ENCODE measurements around the gene ROCK2. TPM values are rescaled to one million over a fixed set of nuclear protein-coding genes. Genes with fewer than 3 reads are reported as not detected.

Gene ROCK2
- total and polyA plus RNA-seq, 2 of the 8 experiments (the other 6 are each of a cell fraction or from before 2014, with no cell fraction given) = 2.7 to 29.0 TPM

DNA sequence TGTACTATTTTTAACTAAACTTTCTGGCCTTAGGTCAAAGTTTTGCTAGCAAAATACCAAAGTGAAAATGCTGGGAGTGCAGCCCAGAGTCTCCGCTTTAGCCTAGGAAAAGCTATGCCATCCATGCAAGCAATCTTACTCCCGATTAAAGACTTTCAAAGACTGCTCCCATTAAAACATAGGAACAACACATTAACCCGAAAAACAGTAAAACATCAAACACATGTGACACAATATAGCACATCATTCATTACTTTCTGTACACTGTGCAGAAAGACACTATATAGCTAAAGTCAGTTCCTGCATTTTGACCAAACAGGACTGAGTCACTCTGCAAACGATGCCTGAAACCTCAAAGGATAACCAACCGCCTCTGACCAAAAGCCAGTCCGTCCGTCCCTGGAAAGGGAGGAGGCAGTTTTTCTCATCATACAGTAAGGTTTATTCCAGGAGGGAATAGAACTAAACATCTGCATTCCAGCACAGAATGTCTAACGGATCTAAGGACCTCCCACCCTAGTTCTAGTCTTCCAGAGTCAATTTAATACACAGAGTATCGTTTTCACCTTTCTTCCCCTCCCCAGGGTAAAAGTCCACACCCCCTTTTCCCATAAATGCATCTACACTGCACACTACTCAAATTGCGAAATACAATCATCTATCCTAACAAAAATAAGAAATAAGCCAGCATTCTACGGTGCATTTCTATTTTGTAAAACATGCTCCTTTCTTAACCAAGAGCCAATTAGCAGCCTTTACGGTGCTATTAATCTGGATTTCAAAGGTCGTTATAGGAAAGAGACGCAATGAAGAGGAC lies 1.7 kb downstream of the ROCK2 start:
- peak overlapping the region; percentile 74 to 92 (median 82) for H3K4me3 ChIP-seq (ENCODE audit: extremely low read depth in 1 of 4, insufficient read depth in 2 of 4, low read depth in 3 of 4, low read length in 4 of 4)
- no peak overlapping the region for H2BK120ac ChIP-seq (replicated peaks; ENCODE audit: low read depth, low read length)
- H3K79me1 ChIP-seq (ENCODE audit: low read depth, low read length) = 0 out of 2 replicates have a peak, but pooled peaks cover 3% of the 10 kb centered on the region
- H3K56ac ChIP-seq (replicated peaks; ENCODE audit: insufficient read length, low read depth, low read length) = no peak overlapping the region
- peak overlapping the region; percentile 90 to 97 for H3K4me2 ChIP-seq (ENCODE audit: insufficient read depth in 1 of 2, low read depth in 2 of 2, low read length in 2 of 2)
- H3K79me2 ChIP-seq (ENCODE audit: control insufficient read depth in 1 of 2, insufficient read depth in 2 of 2, low read length in 2 of 2) = peaks cover 11 to 59% of the 10 kb centered on the region in 2 experiments
- H4K91ac ChIP-seq (replicated peaks; ENCODE audit: insufficient read length, low read length) = no peak overlapping the region
- CTCF ChIA-PET (ENCODE audit: partially characterized antibody) = interaction anchor here (0.8 to 2.9 kb wide), 6 partner anchors 15 to 219 kb away, joined by 3 to 10 read pairs (median 4); no protein-coding TSS in a partner anchor
- H3K14ac ChIP-seq (ENCODE audit: insufficient read length) = no peak overlapping the region
- H3K36me3 ChIP-seq (ENCODE audit: control insufficient read depth in 2 of 4, insufficient read depth in 4 of 4, low read length in 3 of 4) = no peaks in the 10 kb centered on the region
- H3K9ac ChIP-seq (replicated peaks in 1 of 4; ENCODE audit: extremely low read depth in 1 of 4, low read depth in 3 of 4, low read length in 3 of 4) = peak overlapping the region in 3 of 4 experiments; percentile 12 to 70 (median 51); a peak in 4 of 7 replicates
- no peak overlapping the region for H3K27ac ChIP-seq (ENCODE audit: low read depth, low read length)
- H3K23ac ChIP-seq (ENCODE audit: insufficient read length) = no peak overlapping the region
- no peak overlapping the region for H2AK5ac ChIP-seq (ENCODE audit: low read depth, low read length)
- peaks cover 5 to 15% of the 10 kb centered on the region in 2 experiments for H4K20me1 ChIP-seq (replicated peaks in 1 of 2; ENCODE audit: control insufficient read depth in 1 of 2, insufficient read depth in 2 of 2, low read length in 2 of 2)
- DNase-seq (ENCODE audit: low read depth in 1 of 2, low spot score in 2 of 2) = no peak
- WGBS, 2 experiments (ENCODE audit: extremely low coverage in 1 of 2, insufficient coverage in 1 of 2, insufficient read length in 1 of 2, insufficient replicate concordance in 2 of 2, low coverage in 1 of 2, low lambda C conversion rate in 2 of 2, missing lambda C conversion rate in 1 of 2) = 16% methylated on average over 14 of the region's 14 CpGs; no CpG with 5 or more reads in 1 of the 2 experiments
- no peak overlapping the region for H4K8ac ChIP-seq (ENCODE audit: extremely low read depth, insufficient read depth, low read length)
- no peak overlapping the region for H3K18ac ChIP-seq (ENCODE audit: extremely low read depth, low read length)
- H2BK12ac ChIP-seq (ENCODE audit: low read depth, low read length) = no peak overlapping the region
- H2BK5ac ChIP-seq (ENCODE audit: low read depth, low read length) = no peak overlapping the region
- FAIRE-seq = peak; percentile 36
- POLR2A ChIA-PET (ENCODE audit: partially characterized antibody) = interaction anchor here (1.1 to 2.4 kb wide), 5 partner anchors 11 to 37 kb away, joined by 3 to 10 read pairs (median 4); no protein-coding TSS in a partner anchor
- no peaks in the 10 kb centered on the region for H3K9me3 ChIP-seq (ENCODE audit: insufficient read depth in 2 of 2, low read depth in 1 of 2, low read length in 1 of 2)
- no peak overlapping the region for H3K4ac ChIP-seq (replicated peaks; ENCODE audit: insufficient read length, low read depth, low read length)
- no peak overlapping the region for H2BK15ac ChIP-seq (ENCODE audit: low read length)
- H4K5ac ChIP-seq (ENCODE audit: insufficient read length, low read depth, low read length) = no peak overlapping the region
- H3K23me2 ChIP-seq (ENCODE audit: low read depth, low read length) = peaks cover 10% of the 10 kb centered on the region
- no peak overlapping the region for H2AFZ ChIP-seq (ENCODE audit: low read length)
- H3K4me1 ChIP-seq (replicated peaks in 1 of 4; ENCODE audit: control insufficient read depth in 3 of 4, insufficient read depth in 4 of 4, low read length in 3 of 4) = peaks cover 0 to 6% (median 3%) of the 10 kb centered on the region in 4 experiments; a peak in 4 of 7 replicates
- no peaks in the 10 kb centered on the region; a peak in 1 of 7 replicates for H3K27me3 ChIP-seq (replicated peaks in 1 of 4; ENCODE audit: control insufficient read depth in 3 of 4, extremely low read depth in 1 of 4, insufficient read depth in 3 of 4, low read length in 3 of 4)
- H2BK20ac ChIP-seq (ENCODE audit: low read length) = no peak overlapping the region
- no peak for TF ChIP-seq RFX5 (IDR thresholded peaks at IDR 0.05; ENCODE audit: borderline replicate concordance, low read depth, low read length)
- TF ChIP-seq, protein P1, sequence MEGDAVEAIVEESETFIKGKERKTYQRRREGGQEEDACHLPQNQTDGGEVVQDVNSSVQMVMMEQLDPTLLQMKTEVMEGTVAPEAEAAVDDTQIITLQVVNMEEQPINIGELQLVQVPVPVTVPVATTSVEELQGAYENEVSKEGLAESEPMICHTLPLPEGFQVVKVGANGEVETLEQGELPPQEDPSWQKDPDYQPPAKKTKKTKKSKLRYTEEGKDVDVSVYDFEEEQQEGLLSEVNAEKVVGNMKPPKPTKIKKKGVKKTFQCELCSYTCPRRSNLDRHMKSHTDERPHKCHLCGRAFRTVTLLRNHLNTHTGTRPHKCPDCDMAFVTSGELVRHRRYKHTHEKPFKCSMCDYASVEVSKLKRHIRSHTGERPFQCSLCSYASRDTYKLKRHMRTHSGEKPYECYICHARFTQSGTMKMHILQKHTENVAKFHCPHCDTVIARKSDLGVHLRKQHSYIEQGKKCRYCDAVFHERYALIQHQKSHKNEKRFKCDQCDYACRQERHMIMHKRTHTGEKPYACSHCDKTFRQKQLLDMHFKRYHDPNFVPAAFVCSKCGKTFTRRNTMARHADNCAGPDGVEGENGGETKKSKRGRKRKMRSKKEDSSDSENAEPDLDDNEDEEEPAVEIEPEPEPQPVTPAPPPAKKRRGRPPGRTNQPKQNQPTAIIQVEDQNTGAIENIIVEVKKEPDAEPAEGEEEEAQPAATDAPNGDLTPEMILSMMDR (IDR thresholded peaks at IDR 0.05; ENCODE audit: control extremely low read depth in 1 of 3, insufficient read depth in 1 of 3, low read depth in 1 of 3, low read length in 3 of 3) = no peak
- TF ChIP-seq GABPA (IDR thresholded peaks at IDR 0.05; ENCODE audit: borderline replicate concordance, insufficient read depth, low read length) = no peak
- TF ChIP-seq, protein P2, sequence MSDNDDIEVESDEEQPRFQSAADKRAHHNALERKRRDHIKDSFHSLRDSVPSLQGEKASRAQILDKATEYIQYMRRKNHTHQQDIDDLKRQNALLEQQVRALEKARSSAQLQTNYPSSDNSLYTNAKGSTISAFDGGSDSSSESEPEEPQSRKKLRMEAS (IDR thresholded peaks at IDR 0.05) = no peak
- no peak for TF ChIP-seq PHF8 (conservative IDR thresholded peaks at IDR 0.05; ENCODE audit: low read depth, low read length)
- no peak for TF ChIP-seq ATF3 (IDR thresholded peaks at IDR 0.05; ENCODE audit: insufficient read depth, low read depth, low read length)
- no peak for TF ChIP-seq CBX8 (IDR thresholded peaks at IDR 0.05; ENCODE audit: borderline replicate concordance, low read depth, low read length)

Measured in H1 (cell line).